HCT116 (cell line): ENCODE data around the gene RAPH1. TPM values are rescaled to one million over a fixed set of nuclear protein-coding genes. Genes with fewer than 3 reads are reported as not detected.

Source experiments
- ATAC-seq: fragments of 200-7000 bp; cut with Tn5 transposase; 2 replicates; pipeline ENCODE4 v1.9.1; 2020; ENCODE audit warnings: mild to moderate bottlenecking, moderate library complexity
- Bru-seq: library from RNA; stranded (reverse); fragments of 400-500 nt; gene quantifications from one replicate; lab custom pipeline; 2021; lab: Mats Ljungman, UMichigan
- BruChase-seq, 2 experiments: library from RNA; stranded (reverse); fragments of 400-500 nt; gene quantifications; one replicate each; lab custom pipeline; 2021; lab: Mats Ljungman, UMichigan
- BruUV-seq: library from RNA; stranded (reverse); fragments of 400-500 nt; replicated peaks from 2 replicates; lab custom pipeline; 2021; lab: Mats Ljungman, UMichigan
- CTCF ChIA-PET: fragments of 300-600 bp; sonication (Branson Sonifier 250); formaldehyde crosslinking; loops from one replicate; lab custom pipeline; 2021; ENCODE audit warnings: antibody characterized with exemption; lab: Charles Lee
- POLR2A ChIA-PET: fragments of 300-600, 350-600 bp; sonication (Branson Sonifier 250); formaldehyde crosslinking; loops from one replicate; lab custom pipeline; 2021; ENCODE audit warnings: antibody characterized with exemption; lab: Charles Lee
- RAD21 ChIA-PET, 2 experiments: fragments of 300-600 bp; sonication (Branson Sonifier 250); formaldehyde crosslinking; loops; one replicate each; lab custom pipeline; 2023; ENCODE audit warnings: low total read pairs in 2 of 2; ENCODE audit not compliant: uncharacterized antibody in 2 of 2, unreplicated experiment in 2 of 2, low non-redundant PET in 1 of 2; lab: Charles Lee
- DNase-seq: peaks from one replicate; pipeline ENCODE4 v3.0.0-alpha.2; 2010; ENCODE audit warnings: low read depth, low spot score
- H2AFZ ChIP-seq: fragments of 200-600 bp; shearing (Covaris generic), sonication (generic); 2 replicates; pipeline ENCODE4 v1.6.1; 2017; ENCODE audit warnings: low read depth, mixed run types, mixed read lengths, antibody characterized with exemption, low read length; ENCODE audit not compliant: poor library complexity, severe bottlenecking
- H3K27ac ChIP-seq: 2 replicates; pipeline ENCODE4 v1.5.1; 2012; ENCODE audit warnings: low read depth, low read length
- H3K27me3 ChIP-seq: fragments of 200-600 bp; sonication (generic); 2 replicates; pipeline ENCODE4 v1.6.1; 2016; ENCODE audit warnings: mixed run types, low read length, mixed read lengths; ENCODE audit not compliant: insufficient read depth
- H3K36me3 ChIP-seq, 2 experiments: fragments of 200-500 bp in 1 of 2; fragments of 200-600 bp in 1 of 2; sonication (Bioruptor generic) in 1 of 2; sonication (generic) in 1 of 2; 2 replicates each; pipeline versions ENCODE4 v1.5.1 to v1.6.1; 2014 to 2016; ENCODE audit warnings: low read length in 2 of 2, inconsistent platforms in 1 of 2, mixed read lengths in 1 of 2, mixed run types in 1 of 2; ENCODE audit not compliant: insufficient read depth in 2 of 2, control insufficient read depth in 1 of 2
- H3K4me1 ChIP-seq, 2 experiments: fragments of 200-600 bp in 1 of 2; sonication (generic) in 1 of 2; 2 replicates each; pipeline versions ENCODE4 v1.5.1 to v1.6.1; 2012 to 2017; ENCODE audit warnings: low read length in 2 of 2, inconsistent platforms in 1 of 2, mild to moderate bottlenecking in 1 of 2, mixed read lengths in 1 of 2, mixed run types in 1 of 2, moderate library complexity in 1 of 2; ENCODE audit not compliant: insufficient read depth in 2 of 2, control insufficient read depth in 1 of 2
- H3K4me2 ChIP-seq: fragments of 200-600 bp; sonication (generic); 2 replicates; pipeline ENCODE4 v1.6.1; 2017; ENCODE audit warnings: mixed run types, low read length, mixed read lengths
- H3K4me3 ChIP-seq, 2 experiments: fragments of 200-600 bp in 1 of 2; sonication (generic) in 1 of 2; replicated peaks in 1 of 2; 2 replicates each; pipeline ENCODE4 v1.5.1; 2011 to 2016; ENCODE audit warnings: low read length in 2 of 2, control low read depth in 1 of 2, low read depth in 1 of 2, mild to moderate bottlenecking in 1 of 2, mixed read lengths in 1 of 2, mixed run types in 1 of 2
- H3K79me2 ChIP-seq: fragments of 200-600 bp; sonication (generic); 2 replicates; pipeline ENCODE4 v1.6.1; 2017; ENCODE audit warnings: mild to moderate bottlenecking, mixed run types, low read length, moderate library complexity, mixed read lengths; ENCODE audit not compliant: insufficient read depth
- H3K9ac ChIP-seq: fragments of 200-600 bp; sonication (generic); 2 replicates; pipeline ENCODE4 v1.6.1; 2016; ENCODE audit warnings: low read length, mixed read lengths
- H3K9me2 ChIP-seq: fragments of 200-600 bp; sonication (generic), shearing (Covaris generic); 2 replicates; pipeline ENCODE4 v1.6.1; 2017; ENCODE audit warnings: mixed run types, mild to moderate bottlenecking, moderate library complexity; ENCODE audit not compliant: insufficient read depth
- H3K9me3 ChIP-seq, 2 experiments: fragments of 200-500 bp in 1 of 2; fragments of 200-600 bp in 1 of 2; sonication (Bioruptor generic) in 1 of 2; sonication (generic) in 1 of 2; 2 replicates each; pipeline ENCODE4 v1.6.1; 2014 to 2017; ENCODE audit warnings: low read length in 2 of 2, mixed read lengths in 2 of 2, inconsistent platforms in 1 of 2, low read depth in 1 of 2, mild to moderate bottlenecking in 1 of 2, mixed run types in 1 of 2, moderate library complexity in 1 of 2; ENCODE audit not compliant: control insufficient read depth in 1 of 2, insufficient read depth in 1 of 2
- H4K20me1 ChIP-seq: fragments of 200-600 bp; sonication (generic), shearing (Covaris generic); 2 replicates; pipeline ENCODE4 v1.6.1; 2017; ENCODE audit warnings: mixed run types, mild to moderate bottlenecking, moderate library complexity; ENCODE audit not compliant: insufficient read depth
- ATF3 ChIP-seq: IDR thresholded peaks from 2 replicates; pipeline ENCODE4 v1.6.1; 2012
- CBX3 ChIP-seq: IDR thresholded peaks from 2 replicates; pipeline ENCODE4 v1.6.1; 2012; ENCODE audit warnings: low read depth
- CEBPB ChIP-seq: IDR thresholded peaks from 2 replicates; pipeline ENCODE4 v1.6.1; 2012; ENCODE audit warnings: low read depth
- EGR1 ChIP-seq: IDR thresholded peaks from 2 replicates; pipeline ENCODE4 v1.6.1; 2012; ENCODE audit warnings: low read depth
- ELF1 ChIP-seq: IDR thresholded peaks from 2 replicates; pipeline ENCODE4 v1.6.1; 2012; ENCODE audit warnings: low read depth, borderline replicate concordance
- FOSL1 ChIP-seq: IDR thresholded peaks from 2 replicates; pipeline ENCODE4 v1.6.1; 2012; ENCODE audit warnings: low read depth
- JUND ChIP-seq: IDR thresholded peaks from 2 replicates; pipeline ENCODE4 v1.6.1; 2012
- POLR2A ChIP-seq: IDR thresholded peaks from 2 replicates; pipeline ENCODE4 v1.7.0; 2011; ENCODE audit warnings: borderline replicate concordance; ENCODE audit not compliant: insufficient read depth, insufficient read length; ENCODE audit errors: extremely low read depth
- RAD21 ChIP-seq: IDR thresholded peaks from 2 replicates; pipeline ENCODE4 v1.6.1; 2012; ENCODE audit warnings: low read depth, mild to moderate bottlenecking
- REST ChIP-seq: IDR thresholded peaks from 2 replicates; pipeline ENCODE4 v1.6.1; 2012; ENCODE audit warnings: low read depth
- SIN3A ChIP-seq: IDR thresholded peaks from 2 replicates; pipeline ENCODE4 v1.6.1; 2012; ENCODE audit warnings: low read depth
- SP1 ChIP-seq: IDR thresholded peaks from 2 replicates; pipeline ENCODE4 v1.6.1; 2012; ENCODE audit warnings: low read depth
- TCF7L2 ChIP-seq: IDR thresholded peaks from 2 replicates; pipeline ENCODE4 v1.7.0; 2011; ENCODE audit warnings: borderline replicate concordance, inconsistent platforms; ENCODE audit not compliant: insufficient read depth, insufficient read length; ENCODE audit errors: extremely low read depth
- YY1 ChIP-seq: IDR thresholded peaks from 2 replicates; pipeline ENCODE4 v1.6.1; 2011; ENCODE audit warnings: low read length, low read depth, moderate library complexity, mild to moderate bottlenecking; ENCODE audit not compliant: insufficient replicate concordance; ENCODE audit errors: extremely low read depth
- ZBTB33 ChIP-seq: IDR thresholded peaks from 2 replicates; pipeline ENCODE4 v1.6.1; 2011; ENCODE audit warnings: mild to moderate bottlenecking, low read length, moderate library complexity; ENCODE audit not compliant: insufficient replicate concordance; ENCODE audit errors: extremely low read depth
- ZFX ChIP-seq: fragments of 450-650 bp; IDR thresholded peaks from 2 replicates; pipeline ENCODE4 v1.6.1; 2017
- ZNF274 ChIP-seq: fragments of 200-500 bp; sonication (Bioruptor generic); IDR thresholded peaks from 2 replicates; pipeline ENCODE4 v1.6.1; 2014; ENCODE audit warnings: mild to moderate bottlenecking, low read depth, low read length, inconsistent platforms
- intact Hi-C: fragments of 100-400 bp; cut with micrococcal nuclease; formaldehyde crosslinking; loops from 2 replicates; pipeline ENCODE4 v1.10.0; 2022
- long read RNA-seq: library from polyadenylated mRNA; unstranded; transcript quantifications from one replicate; pipeline ENCODE4 v2.0.0, GENCODE V29; 2021; ENCODE audit not compliant: unreplicated experiment
- polyA plus RNA-seq: library from polyadenylated mRNA; unstranded; fragments of >200 nt; gene quantifications from 2 replicates; pipeline ENCODE4 v1.2.1, GENCODE V29; 2012; ENCODE audit warnings: missing spikeins
- total RNA-seq: library from RNA; stranded (reverse); gene quantifications from one replicate; pipeline ENCODE4 v1.2.1, GENCODE V29; 2021; ENCODE audit not compliant: unreplicated experiment

Gene RAPH1
- total RNA-seq (22.3 TPM), Bru-seq, nascent RNA (percentile 72 among the genes with signal in this experiment), BruChase-seq, experiment 1, labeled RNA remaining after a 6-hour chase (percentile 66 among the genes with signal in this experiment), BruChase-seq, experiment 2, labeled RNA remaining after a 2-hour chase (percentile 66 among the genes with signal in this experiment)
- polyA plus RNA-seq: 4.3 and 5.1 TPM in 2 replicates
- long read RNA-seq, partial matches to known transcripts: 0 of 6 reads
- long read RNA-seq, other reads (novel, unspliced or antisense): 6 of 6 reads

GRCh38 chr2:203535078-203535783, at the start of gene RAPH1:
Gene RAPH1, minus strand, starts transcription at chr2:203535301. Its CDS starts 39,948 bp downstream, at chr2:203495353.
- H3K4me1 ChIP-seq: peaks cover 12 to 23% of the 10 kb centered on the region in 2 experiments; a peak in 3 of 4 replicates
- H3K27me3 ChIP-seq: no peaks in the 10 kb centered on the region
- H3K9me3 ChIP-seq: no peaks in the 10 kb centered on the region
- POLR2A ChIA-PET: interaction anchor here (0.9 kb wide), 1 partner anchor 280 kb away, joined by 3 read pairs; no protein-coding TSS in a partner anchor
- H3K79me2 ChIP-seq: peaks cover 40% of the 10 kb centered on the region
- peak within 1 kb of the TSS; percentile 84 for H3K4me2 ChIP-seq
- H2AFZ ChIP-seq: peak within 1 kb of the TSS; percentile 19
- RAD21 ChIA-PET: interaction anchor here in 1 of 2 experiments (1.0 kb wide), 1 partner anchor 280 kb away, joined by 3 read pairs; no protein-coding TSS in a partner anchor
- peak within 1 kb of the TSS; percentile 81 for H3K9ac ChIP-seq
- peak; percentile 93 for ATAC-seq
- no peaks in the 10 kb centered on the region for H3K9me2 ChIP-seq
- CTCF ChIA-PET: no interaction called here
- peak within 1 kb of the TSS; percentile 84 for H3K27ac ChIP-seq
- intact Hi-C loops: loop anchor here (1.0 kb wide), 1 partner anchor 44 kb away; no protein-coding TSS in a partner anchor
- DNase-seq: peak; percentile 57
- no peaks in the 10 kb centered on the region for H3K36me3 ChIP-seq
- peak within 1 kb of the TSS; percentile 69 to 85 for H3K4me3 ChIP-seq
- H4K20me1 ChIP-seq: no peaks in the 10 kb centered on the region
- no TSS peak for BruUV-seq
- TF ChIP-seq REST (no peak), RAD21 (no peak), FOSL1 (no peak), SP1 (peak; percentile 24; the same call in 1 of the 2 replicates), CEBPB (no peak), SIN3A (no peak), ZBTB33 (peak; percentile 44), YY1 (no peak), ZFX (peak; percentile 49), CBX3 (peak; percentile 50; the same call in 1 of the 2 replicates), ELF1 (no peak), ZNF274 (no peak), POLR2A (no peak), EGR1 (peak; percentile 82), TCF7L2 (peak; percentile 57), JUND (no peak), ATF3 (no peak)
